ENCODE data around the gene BOK. TPM values are rescaled to one million over a fixed set of nuclear protein-coding genes. Genes with fewer than 3 reads are reported as not detected.
A peak's percentile ranks its signal among the peaks of the same experiment; 100 is the strongest.

The BOK gene
- total RNA-seq, 1 experiment from 2014 or later = 33.9 TPM

- no peak overlapping the region for H2BK20ac ChIP-seq (ENCODE audit: low read depth, low read length, poor library complexity, severe bottlenecking)
- no peak for TF ChIP-seq CTCF (conservative IDR thresholded peaks at IDR 0.05)
- no peak overlapping the region for H3K56ac ChIP-seq (ENCODE audit: insufficient read length, low read depth, low read length)
- Mint-ChIP-seq H3K9me3 (no peaks in the 10 kb centered on the region), H3K4me3 (no peak overlapping the region; a peak in 1 of 5 replicates), H3K36me3 (ENCODE audit: insufficient read depth in 1 of 3, low read depth in 3 of 3) (peaks cover 25 to 63% (median 51%) of the 10 kb centered on the region in 3 experiments; a peak in 6 of 7 replicates), H3K27me3 (ENCODE audit: low read depth) (no peaks in the 10 kb centered on the region), H3K4me1 (0 out of 4 replicates have a peak, but pooled peaks cover 0 to 2% of the 10 kb centered on the region in 2 experiments), H3K27ac (peak overlapping the region in 1 of 3 experiments; percentile 77; a peak in 1 of 7 replicates)
- H3T11ph ChIP-seq (ENCODE audit: low read length) = no peak overlapping the region
- H4K20me1 ChIP-seq (ENCODE audit: control insufficient read depth, insufficient read depth, insufficient read length) = no peaks in the 10 kb centered on the region
- no peaks in the 10 kb centered on the region for H3K23me2 ChIP-seq (ENCODE audit: insufficient read length, low read depth, low read length, poor library complexity, severe bottlenecking)
- no peak overlapping the region for H2BK12ac ChIP-seq (ENCODE audit: insufficient read length, low read depth, low read length)
- no peaks in the 10 kb centered on the region for H3K79me2 ChIP-seq (ENCODE audit: insufficient read depth, low read length)
- no peaks in the 10 kb centered on the region for H3K4me1 ChIP-seq (ENCODE audit: insufficient read depth, low read length)
- no peak overlapping the region for H4K8ac ChIP-seq (replicated peaks; ENCODE audit: insufficient read length, low read depth, low read length)
- no peak overlapping the region for H3K4ac ChIP-seq (ENCODE audit: low read depth, low read length)
- H2AFZ ChIP-seq (ENCODE audit: low read length) = no peak overlapping the region
- H3K79me1 ChIP-seq (ENCODE audit: insufficient read depth, low read depth, low read length, poor library complexity, severe bottlenecking) = no peaks in the 10 kb centered on the region
- H4K5ac ChIP-seq (ENCODE audit: insufficient read length, low read depth, low read length) = no peak overlapping the region
- H3K9ac ChIP-seq (ENCODE audit: extremely low read depth, insufficient read length, low read length) = no peak overlapping the region
- no peak overlapping the region for H3K14ac ChIP-seq (ENCODE audit: insufficient read depth, low read length)
- no CpG with 5 or more reads among the region's 6 CpGs for WGBS (ENCODE audit: extremely low coverage, insufficient read length, low lambda C conversion rate)
- H3K27me3 ChIP-seq (ENCODE audit: insufficient read depth, low read length) = no peaks in the 10 kb centered on the region
- no peak for DNase-seq
- no peak overlapping the region for H2BK120ac ChIP-seq (ENCODE audit: low read depth, low read length, poor library complexity, severe bottlenecking)
- no peak overlapping the region for H2AK5ac ChIP-seq (ENCODE audit: insufficient read length, low read length)
- no peaks in the 10 kb centered on the region for H3K9me3 ChIP-seq (ENCODE audit: control insufficient read depth, low read depth, low read length)
- H3K23ac ChIP-seq (ENCODE audit: insufficient read length, low read depth, low read length) = no peak overlapping the region
- H2BK5ac ChIP-seq (ENCODE audit: insufficient read length, low read length) = no peak overlapping the region
- no peak overlapping the region for H2BK15ac ChIP-seq (ENCODE audit: low read depth, low read length)
- H4K91ac ChIP-seq (ENCODE audit: insufficient read length, low read depth, low read length) = no peak overlapping the region
- H3K27ac ChIP-seq (ENCODE audit: insufficient read length, low read depth, low read length) = no peak overlapping the region
- H3K4me2 ChIP-seq (ENCODE audit: insufficient read depth, insufficient read length, low read length) = no peak overlapping the region
- no peak overlapping the region for H3K18ac ChIP-seq (ENCODE audit: insufficient read length, low read depth, low read length)
Observed at GRCh38 chr2:241597561-241597960, 39.0 kb downstream of the BOK start.
